H9 (cell line): ENCODE measurements around the gene TECTB. TPM values are rescaled to one million over a fixed set of nuclear protein-coding genes. Genes with fewer than 3 reads are reported as not detected.

ENCODE experiments used
- DNase-seq: peaks from one replicate; pipeline ENCODE4 v3.0.0-alpha.2; 2017
- H2AFZ ChIP-seq: one replicate; pipeline ENCODE4 v1.6.1; 2013; ENCODE audit warnings: mild to moderate bottlenecking, low read length, control low read depth, moderate library complexity
- H2AK5ac ChIP-seq: 2 replicates; pipeline ENCODE4 v1.6.1; 2013; ENCODE audit warnings: low read length, control low read depth, mixed read lengths; ENCODE audit not compliant: insufficient read length
- H2BK120ac ChIP-seq: one replicate; pipeline ENCODE4 v1.6.1; 2013; ENCODE audit warnings: low read depth, mild to moderate bottlenecking, low read length, control low read depth, inconsistent platforms; ENCODE audit not compliant: poor library complexity, severe bottlenecking
- H2BK12ac ChIP-seq: 2 replicates; pipeline ENCODE4 v1.6.1; 2013; ENCODE audit warnings: low read length, control low read depth, mixed read lengths, low read depth; ENCODE audit not compliant: insufficient read length
- H2BK15ac ChIP-seq: 2 replicates; pipeline ENCODE4 v1.6.1; 2013; ENCODE audit warnings: low read depth, low read length, control low read depth
- H2BK20ac ChIP-seq: one replicate; pipeline ENCODE4 v1.6.1; 2013; ENCODE audit warnings: low read depth, mild to moderate bottlenecking, low read length, control low read depth, inconsistent platforms; ENCODE audit not compliant: poor library complexity, severe bottlenecking
- H2BK5ac ChIP-seq: 2 replicates; pipeline ENCODE4 v1.6.1; 2013; ENCODE audit warnings: low read length, control low read depth, mixed read lengths; ENCODE audit not compliant: insufficient read length
- H3K14ac ChIP-seq: 2 replicates; pipeline ENCODE4 v1.6.1; 2013; ENCODE audit warnings: low read length, control low read depth; ENCODE audit not compliant: insufficient read depth
- H3K18ac ChIP-seq: 2 replicates; pipeline ENCODE4 v1.6.1; 2013; ENCODE audit warnings: low read depth, mild to moderate bottlenecking, mixed read lengths, low read length, control low read depth; ENCODE audit not compliant: insufficient read length
- H3K23ac ChIP-seq: 2 replicates; pipeline ENCODE4 v1.6.1; 2013; ENCODE audit warnings: low read length, control low read depth, mixed read lengths, low read depth; ENCODE audit not compliant: insufficient read length
- H3K23me2 ChIP-seq: 2 replicates; pipeline ENCODE4 v1.6.1; 2013; ENCODE audit warnings: low read depth, mild to moderate bottlenecking, mixed read lengths, low read length, control low read depth; ENCODE audit not compliant: insufficient read length, poor library complexity, severe bottlenecking
- H3K27ac ChIP-seq: 2 replicates; pipeline ENCODE4 v1.5.1; 2013; ENCODE audit warnings: low read length, control low read depth, mixed read lengths, low read depth; ENCODE audit not compliant: insufficient read length
- H3K27me3 ChIP-seq: 2 replicates; pipeline ENCODE4 v1.6.1; 2013; ENCODE audit warnings: low read length, control low read depth, inconsistent platforms; ENCODE audit not compliant: insufficient read depth
- H3K4ac ChIP-seq: 2 replicates; pipeline ENCODE4 v1.6.1; 2013; ENCODE audit warnings: low read depth, mild to moderate bottlenecking, control low read depth, inconsistent platforms, low read length, moderate library complexity
- H3K4me1 ChIP-seq: 2 replicates; pipeline ENCODE4 v1.6.1; 2013; ENCODE audit warnings: low read length, control low read depth, inconsistent platforms; ENCODE audit not compliant: insufficient read depth
- H3K4me2 ChIP-seq: 2 replicates; pipeline ENCODE4 v1.6.1; 2013; ENCODE audit warnings: low read length, control low read depth, mixed read lengths; ENCODE audit not compliant: insufficient read length, insufficient read depth
- H3K56ac ChIP-seq: 2 replicates; pipeline ENCODE4 v1.6.1; 2013; ENCODE audit warnings: low read depth, mild to moderate bottlenecking, mixed read lengths, low read length, control low read depth; ENCODE audit not compliant: insufficient read length
- H3K79me1 ChIP-seq: 2 replicates; pipeline ENCODE4 v1.6.1; 2013; ENCODE audit warnings: low read depth, mild to moderate bottlenecking, moderate library complexity, low read length, control low read depth, inconsistent platforms; ENCODE audit not compliant: insufficient read depth, poor library complexity, severe bottlenecking
- H3K79me2 ChIP-seq: 2 replicates; pipeline ENCODE4 v1.6.1; 2013; ENCODE audit warnings: low read length, control low read depth, inconsistent platforms; ENCODE audit not compliant: insufficient read depth
- H3K9ac ChIP-seq: 2 replicates; pipeline ENCODE4 v1.6.1; 2013; ENCODE audit warnings: low read length, control low read depth, mixed read lengths; ENCODE audit not compliant: insufficient read length; ENCODE audit errors: extremely low read depth
- H3K9me3 ChIP-seq: one replicate; pipeline ENCODE4 v1.6.1; 2013; ENCODE audit warnings: low read depth, low read length, inconsistent platforms; ENCODE audit not compliant: control insufficient read depth
- H3T11ph ChIP-seq: one replicate; pipeline ENCODE4 v1.6.1; 2013; ENCODE audit warnings: mild to moderate bottlenecking, low read length, control low read depth, inconsistent platforms
- H4K20me1 ChIP-seq: one replicate; pipeline ENCODE4 v1.6.1; 2013; ENCODE audit not compliant: control insufficient read depth, insufficient read length, insufficient read depth
- H4K5ac ChIP-seq: 2 replicates; pipeline ENCODE4 v1.6.1; 2013; ENCODE audit warnings: low read depth, mild to moderate bottlenecking, mixed read lengths, low read length, control low read depth; ENCODE audit not compliant: insufficient read length
- H4K8ac ChIP-seq: replicated peaks from 2 replicates; pipeline ENCODE4 v1.6.1; 2013; ENCODE audit warnings: low read length, control low read depth, mixed read lengths, low read depth; ENCODE audit not compliant: insufficient read length
- H4K91ac ChIP-seq: 2 replicates; pipeline ENCODE4 v1.6.1; 2013; ENCODE audit warnings: low read depth, mild to moderate bottlenecking, moderate library complexity, mixed read lengths, low read length, control low read depth; ENCODE audit not compliant: insufficient read length
- H3K27ac Mint-ChIP-seq, 3 experiments: 2 replicates in 2 of 3; 3 replicates in 1 of 3; pipeline ENCODE4 v1.8.0; 2020 to 2021; ENCODE audit warnings: mixed read lengths in 3 of 3, mild to moderate bottlenecking in 1 of 3, moderate library complexity in 1 of 3
- H3K27me3 Mint-ChIP-seq: 2 replicates; pipeline ENCODE4 v1.8.0; 2021; ENCODE audit warnings: low read depth, mild to moderate bottlenecking, moderate library complexity, mixed read lengths
- H3K36me3 Mint-ChIP-seq, 3 experiments: 2 replicates in 2 of 3; 3 replicates in 1 of 3; pipeline ENCODE4 v1.8.0; 2020 to 2021; ENCODE audit warnings: low read depth in 3 of 3, mixed read lengths in 3 of 3; ENCODE audit not compliant: insufficient read depth in 1 of 3
- H3K4me1 Mint-ChIP-seq, 2 experiments: 2 replicates each; pipeline ENCODE4 v1.8.0; 2020; ENCODE audit warnings: mixed read lengths in 2 of 2
- H3K4me3 Mint-ChIP-seq, 2 experiments: 2 replicates in 1 of 2; 3 replicates in 1 of 2; pipeline ENCODE4 v1.8.0; 2020 to 2021; ENCODE audit warnings: mild to moderate bottlenecking in 2 of 2, mixed read lengths in 2 of 2, moderate library complexity in 1 of 2
- H3K9me3 Mint-ChIP-seq, 2 experiments: 2 replicates in 1 of 2; 3 replicates in 1 of 2; pipeline ENCODE4 v1.8.0; 2020; ENCODE audit warnings: mild to moderate bottlenecking in 2 of 2, mixed read lengths in 2 of 2, moderate library complexity in 1 of 2
- WGBS: extraction: QIAGEN DNeasy Blood & Tissue Kit; methylation state at CpG from one replicate; pipeline ENCODE4 v1.1.7; 2013; ENCODE audit warnings: missing lambda C conversion rate, low lambda C conversion rate, mixed read lengths; ENCODE audit not compliant: insufficient read length; ENCODE audit errors: extremely low coverage; 5-methylcytosine and 5-hydroxymethylcytosine counted together
- total RNA-seq: library from RNA; stranded (reverse); gene quantifications from 2 replicates; pipeline ENCODE4 v1.2.1, GENCODE V29; 2021
- TF ChIP-seq, protein P1 (sequence below): fragments of 200-600 bp; sonication (generic); conservative IDR thresholded peaks from 3 replicates; pipeline ENCODE4 v1.8.0; 2021; ENCODE audit warnings: antibody characterized with exemption, mild to moderate bottlenecking

The TECTB gene
- total RNA-seq, 1 experiment from 2014 or later = not detected

GRCh38 chr10:112299456-112299855 lies 16.3 kb downstream of the TECTB start:
- Histone ChIP-seq H4K8ac (no peak overlapping the region), H2BK5ac (no peak overlapping the region), H3K56ac (no peak overlapping the region), H3K4ac (no peak overlapping the region), H3K27ac (no peak overlapping the region), H3K23ac (no peak overlapping the region), H2BK120ac (no peak overlapping the region), H3K4me1 (no peaks in the 10 kb centered on the region), H3K23me2 (no peaks in the 10 kb centered on the region), H3K79me2 (no peaks in the 10 kb centered on the region), H2AK5ac (no peak overlapping the region), H4K5ac (no peak overlapping the region), H3K18ac (no peak overlapping the region), H2BK15ac (no peak overlapping the region), H3K14ac (no peak overlapping the region), H2BK12ac (no peak overlapping the region), H3T11ph (no peak overlapping the region), H3K9ac (no peak overlapping the region), H2AFZ (no peak overlapping the region), H3K27me3 (no peaks in the 10 kb centered on the region), H4K91ac (no peak overlapping the region), H2BK20ac (no peak overlapping the region), H4K20me1 (no peaks in the 10 kb centered on the region), H3K4me2 (no peak overlapping the region), H3K9me3 (no peaks in the 10 kb centered on the region), H3K79me1 (no peaks in the 10 kb centered on the region)
- Mint-ChIP-seq H3K9me3 (no peaks in the 10 kb centered on the region), H3K4me1 (peaks cover 3 to 7% of the 10 kb centered on the region in 2 experiments; a peak in 3 of 4 replicates), H3K4me3 (no peak overlapping the region), H3K27ac (no peak overlapping the region; a peak in 1 of 7 replicates), H3K36me3 (no peaks in the 10 kb centered on the region), H3K27me3 (no peaks in the 10 kb centered on the region; the same call in none of the 2 replicates)
- TF ChIP-seq, protein P1, sequence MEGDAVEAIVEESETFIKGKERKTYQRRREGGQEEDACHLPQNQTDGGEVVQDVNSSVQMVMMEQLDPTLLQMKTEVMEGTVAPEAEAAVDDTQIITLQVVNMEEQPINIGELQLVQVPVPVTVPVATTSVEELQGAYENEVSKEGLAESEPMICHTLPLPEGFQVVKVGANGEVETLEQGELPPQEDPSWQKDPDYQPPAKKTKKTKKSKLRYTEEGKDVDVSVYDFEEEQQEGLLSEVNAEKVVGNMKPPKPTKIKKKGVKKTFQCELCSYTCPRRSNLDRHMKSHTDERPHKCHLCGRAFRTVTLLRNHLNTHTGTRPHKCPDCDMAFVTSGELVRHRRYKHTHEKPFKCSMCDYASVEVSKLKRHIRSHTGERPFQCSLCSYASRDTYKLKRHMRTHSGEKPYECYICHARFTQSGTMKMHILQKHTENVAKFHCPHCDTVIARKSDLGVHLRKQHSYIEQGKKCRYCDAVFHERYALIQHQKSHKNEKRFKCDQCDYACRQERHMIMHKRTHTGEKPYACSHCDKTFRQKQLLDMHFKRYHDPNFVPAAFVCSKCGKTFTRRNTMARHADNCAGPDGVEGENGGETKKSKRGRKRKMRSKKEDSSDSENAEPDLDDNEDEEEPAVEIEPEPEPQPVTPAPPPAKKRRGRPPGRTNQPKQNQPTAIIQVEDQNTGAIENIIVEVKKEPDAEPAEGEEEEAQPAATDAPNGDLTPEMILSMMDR = no peak
- WGBS = no CpG with 5 or more reads among the region's 15 CpGs
- no peak for DNase-seq
